Central memory CD4-positive, alpha-beta T cell (primary cell): ENCODE measurements around the gene CDYL2.
A peak's percentile ranks its signal among the peaks of the same experiment; 100 is the strongest.
"Not testable (repeated sequence)": the region's sequence is repeated elsewhere in the genome, so short reads cannot be mapped to it uniquely, and the experiment has no call there.

Experiments
- DNase-seq: peaks from one replicate; pipeline ENCODE4 v3.0.0; 2022
- total RNA-seq, 3 experiments: gene quantifications; one replicate each; lab custom pipeline; 2026; lab: John Stamatoyannopoulos, UW

Gene CDYL2
- total RNA-seq, result 19.5 to 86.5 (median 39.7) reads per million in 3 experiments

GRCh38 chr16:80804526-80805383 lies at the start of gene CDYL2:
Gene CDYL2, minus strand, starts transcription at chr16:80804598. Its CDS starts 425 bp downstream, at chr16:80804173.
- no peak for DNase-seq

GRCh38 chr16:80852261-80852872 lies 48.0 kb upstream of the CDYL2 start:
- no peak for DNase-seq

GRCh38 chr16:80851831-80852230 lies 47.4 kb upstream of the CDYL2 start:
- DNase-seq, result no peak

GRCh38 chr16:80850757-80851156 lies 46.4 kb upstream of the CDYL2 start:
- DNase-seq, result no peak

- no peak for DNase-seq
Observed at GRCh38 chr16:80848862-80849261, 44.5 kb upstream of the CDYL2 start.

GRCh38 chr16:80846680-80847079 lies 42.3 kb upstream of the CDYL2 start:
- no peak for DNase-seq

- no peak for DNase-seq
Observed at GRCh38 chr16:80846275-80846674, 41.9 kb upstream of the CDYL2 start.

- DNase-seq, result no peak
Observed at GRCh38 chr16:80844395-80844794, 40.0 kb upstream of the CDYL2 start.

GRCh38 chr16:80841231-80841630 lies 36.8 kb upstream of the CDYL2 start:
- no peak for DNase-seq

- no peak for DNase-seq
Observed at GRCh38 chr16:80837533-80838147, 33.2 kb upstream of the CDYL2 start.

GRCh38 chr16:80836846-80837245 lies 32.4 kb upstream of the CDYL2 start:
- no peak for DNase-seq

GRCh38 chr16:80836202-80836601 lies 31.8 kb upstream of the CDYL2 start:
- no peak for DNase-seq

GRCh38 chr16:80831039-80831438 lies 26.6 kb upstream of the CDYL2 start:
- DNase-seq, result no peak

- DNase-seq, result no peak
Observed at GRCh38 chr16:80828495-80828894, 24.1 kb upstream of the CDYL2 start.

GRCh38 chr16:80827007-80827406 lies 22.6 kb upstream of the CDYL2 start:
- no peak for DNase-seq

GRCh38 chr16:80825365-80825758 lies 21.0 kb upstream of the CDYL2 start:
- no peak for DNase-seq

- peak; percentile 18 for DNase-seq
Observed at GRCh38 chr16:80824623-80825364, 20.4 kb upstream of the CDYL2 start.

- DNase-seq, result no peak
Observed at GRCh38 chr16:80819988-80820387, 15.6 kb upstream of the CDYL2 start.

- no peak for DNase-seq
Observed at GRCh38 chr16:80816356-80816755, 12.0 kb upstream of the CDYL2 start.

GRCh38 chr16:80815278-80815677 lies 10.9 kb upstream of the CDYL2 start:
- DNase-seq, result not testable (repeated sequence)

GRCh38 chr16:80812593-80812992 lies 8.2 kb upstream of the CDYL2 start:
- DNase-seq, result no peak

GRCh38 chr16:80809366-80809765 lies 5.0 kb upstream of the CDYL2 start:
- no peak for DNase-seq

GRCh38 chr16:80807906-80808305 lies 3.5 kb upstream of the CDYL2 start:
- DNase-seq, result no peak
